ENCODE results near the gene IP6K3.
A peak's percentile ranks its signal among the peaks of the same experiment; 100 is the strongest.

Gene IP6K3

GRCh38 chr6:33758815-33759216, 12.1 kb upstream of the IP6K3 start:
- DNase-seq: no peak

- no peak for DNase-seq
Measured at GRCh38 chr6:33757906-33758305, 11.2 kb upstream of the IP6K3 start.

GRCh38 chr6:33757113-33757512, 10.4 kb upstream of the IP6K3 start:
- DNase-seq: no peak

GRCh38 chr6:33756211-33756954, 9.7 kb upstream of the IP6K3 start:
- no peak for DNase-seq

GRCh38 chr6:33755070-33755869, 8.6 kb upstream of the IP6K3 start:
- no peak for DNase-seq

- no peak for DNase-seq
Measured at GRCh38 chr6:33754222-33754621, 7.5 kb upstream of the IP6K3 start.

- no peak for DNase-seq
Measured at GRCh38 chr6:33752646-33753015, 5.9 kb upstream of the IP6K3 start.

GRCh38 chr6:33751771-33752645, 5.3 kb upstream of the IP6K3 start:
- no peak for DNase-seq

- DNase-seq: no peak
Measured at GRCh38 chr6:33750244-33750991, 3.7 kb upstream of the IP6K3 start.

- DNase-seq: no peak
Measured at GRCh38 chr6:33749401-33749800, 2.7 kb upstream of the IP6K3 start.

- no peak for DNase-seq
Measured at GRCh38 chr6:33748841-33749240, 2.1 kb upstream of the IP6K3 start.

- DNase-seq: no peak
Measured at GRCh38 chr6:33747823-33748222, 1.1 kb upstream of the IP6K3 start.

GRCh38 chr6:33746036-33746600, 587 bp downstream of the IP6K3 start:
- DNase-seq: no peak

- no peak for DNase-seq
Measured at GRCh38 chr6:33745548-33745947, 1.2 kb downstream of the IP6K3 start.

- DNase-seq: no peak
Measured at GRCh38 chr6:33744895-33745546, 1.7 kb downstream of the IP6K3 start.

- DNase-seq: peak; percentile 65 to 78
Measured at GRCh38 chr6:33744001-33744848, 2.5 kb downstream of the IP6K3 start.

- DNase-seq: no peak
Measured at GRCh38 chr6:33742837-33743236, 3.9 kb downstream of the IP6K3 start.

- DNase-seq: no peak
Measured at GRCh38 chr6:33742092-33742491, 4.6 kb downstream of the IP6K3 start.

- no peak for DNase-seq
Measured at GRCh38 chr6:33740794-33741193, 5.9 kb downstream of the IP6K3 start.

GRCh38 chr6:33740204-33740608, 6.5 kb downstream of the IP6K3 start:
- no peak for DNase-seq

GRCh38 chr6:33739571-33739970, 7.1 kb downstream of the IP6K3 start:
- no peak for DNase-seq
